GM13976 (cell line): ENCODE data around the gene SMIM9.
"Not testable (repeated sequence)": the region's sequence is repeated elsewhere in the genome, so short reads cannot be mapped to it uniquely, and the experiment has no call there.

Experiments used
- DNase-seq: peaks from one replicate; pipeline ENCODE4 v3.0.0; 2012; ENCODE audit warnings: low spot score
- CTCF ChIP-seq: IDR thresholded peaks from 2 replicates; pipeline ENCODE4 v1.5.1; 2012; ENCODE audit warnings: borderline replicate concordance, mild to moderate bottlenecking; ENCODE audit not compliant: insufficient read depth; ENCODE audit errors: extremely low read depth, missing control alignments, control extremely low read depth
- in situ Hi-C: fragments of 300-500 bp; cut with MboI; formaldehyde crosslinking; loops from one replicate; pipeline ENCODE4 v1.12.0; 2022; ENCODE audit warnings: low sequenced_read_pairs, mixed read lengths, inconsistent platforms; ENCODE audit not compliant: unreplicated experiment

SMIM9 gene

GRCh38 chrX:154824638-154825037 is 9.8 kb downstream of the SMIM9 start:
- in situ Hi-C loops, result loop anchor here (25.0 kb wide), 2 partner anchors 88 to 237 kb away; partner anchors contain the start of gene CTAG1A
- DNase-seq, result no peak
- no peak for TF ChIP-seq CTCF

GRCh38 chrX:154822029-154822428 is 12.4 kb downstream of the SMIM9 start:
- TF ChIP-seq CTCF, result no peak
- no peak for DNase-seq
- in situ Hi-C loops, result loop anchor here (25.0 kb wide), 1 partner anchor 90 kb away; no protein-coding TSS in a partner anchor

- DNase-seq, result no peak
- TF ChIP-seq CTCF, result no peak
- in situ Hi-C loops, result loop anchor here (25.0 kb wide), 1 partner anchor 91 kb away; no protein-coding TSS in a partner anchor
Observed at GRCh38 chrX:154821523-154821922, 12.9 kb downstream of the SMIM9 start.

GRCh38 chrX:154819771-154820341 is 14.6 kb downstream of the SMIM9 start:
- DNase-seq, result no peak
- in situ Hi-C loops, result loop anchor here (25.0 kb wide), 1 partner anchor 92 kb away; no protein-coding TSS in a partner anchor
- no peak for TF ChIP-seq CTCF

GRCh38 chrX:154818916-154819770 is 15.3 kb downstream of the SMIM9 start:
- no peak for TF ChIP-seq CTCF
- in situ Hi-C loops, result loop anchor here (25.0 kb wide), 1 partner anchor 93 kb away; no protein-coding TSS in a partner anchor
- DNase-seq, result no peak

- not testable (repeated sequence) for DNase-seq
- in situ Hi-C loops, result loop anchor here (25.0 kb wide), 1 partner anchor 95 kb away; no protein-coding TSS in a partner anchor
Observed at GRCh38 chrX:154817048-154817618, 17.3 kb downstream of the SMIM9 start.

- DNase-seq, result not testable (repeated sequence)
- in situ Hi-C loops, result loop anchor here (25.0 kb wide), 1 partner anchor 96 kb away; no protein-coding TSS in a partner anchor
Observed at GRCh38 chrX:154816326-154816898, 18.1 kb downstream of the SMIM9 start.
